Thyroid gland (tissue), 4 donors: ENCODE measurements around the gene KLF18.

Experiments used
- POLR2A ChIP-seq, 2 donors: fragments of 450-650 bp; IDR thresholded peaks; one replicate each; pipeline ENCODE4 v1.6.1; 2017; ENCODE audit warnings: antibody characterized with exemption in 2 of 2, mild to moderate bottlenecking in 2 of 2, moderate library complexity in 1 of 2
- TF ChIP-seq, protein P1 (sequence below), 6 experiments: fragments of 200-600 bp in 3 of 6; fragments of 450-650 bp in 3 of 6; sonication (generic) in 3 of 6; IDR thresholded peaks; one replicate each; pipeline ENCODE4 v1.5.1; 2016 to 2019; ENCODE audit warnings: antibody characterized with exemption in 6 of 6, mild to moderate bottlenecking in 2 of 6, inconsistent platforms in 1 of 6, moderate library complexity in 1 of 6

DNA sequence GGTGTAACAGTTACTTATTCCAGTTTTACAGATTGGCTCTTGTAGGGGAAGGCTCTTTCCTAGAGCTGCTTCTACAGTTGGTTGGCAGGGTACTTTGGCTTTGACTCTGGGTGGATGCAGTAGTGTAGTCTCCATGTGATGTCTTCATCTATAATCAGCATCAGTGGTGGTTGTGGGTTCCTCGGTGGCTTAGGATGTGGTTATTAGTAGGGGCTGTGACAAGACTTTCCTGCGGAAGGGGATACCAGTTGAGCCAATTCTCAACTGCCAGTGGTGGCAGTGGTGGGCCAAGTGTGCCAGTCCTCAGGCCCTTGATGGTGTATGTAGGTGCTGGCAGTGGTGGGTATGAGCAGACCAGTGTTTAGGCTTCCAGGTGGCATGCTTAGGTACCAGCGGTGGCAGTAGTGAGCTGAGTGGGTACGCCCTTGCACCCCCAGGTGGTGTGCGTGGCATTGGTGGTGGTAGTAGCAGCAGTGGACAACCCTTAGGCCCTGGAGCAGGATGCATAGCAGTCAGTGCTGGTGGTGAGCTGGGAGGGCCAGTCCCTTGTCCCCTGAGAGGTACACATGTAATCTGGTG, 27.2 kb upstream of the KLF18 start:
- TF ChIP-seq, protein P1, sequence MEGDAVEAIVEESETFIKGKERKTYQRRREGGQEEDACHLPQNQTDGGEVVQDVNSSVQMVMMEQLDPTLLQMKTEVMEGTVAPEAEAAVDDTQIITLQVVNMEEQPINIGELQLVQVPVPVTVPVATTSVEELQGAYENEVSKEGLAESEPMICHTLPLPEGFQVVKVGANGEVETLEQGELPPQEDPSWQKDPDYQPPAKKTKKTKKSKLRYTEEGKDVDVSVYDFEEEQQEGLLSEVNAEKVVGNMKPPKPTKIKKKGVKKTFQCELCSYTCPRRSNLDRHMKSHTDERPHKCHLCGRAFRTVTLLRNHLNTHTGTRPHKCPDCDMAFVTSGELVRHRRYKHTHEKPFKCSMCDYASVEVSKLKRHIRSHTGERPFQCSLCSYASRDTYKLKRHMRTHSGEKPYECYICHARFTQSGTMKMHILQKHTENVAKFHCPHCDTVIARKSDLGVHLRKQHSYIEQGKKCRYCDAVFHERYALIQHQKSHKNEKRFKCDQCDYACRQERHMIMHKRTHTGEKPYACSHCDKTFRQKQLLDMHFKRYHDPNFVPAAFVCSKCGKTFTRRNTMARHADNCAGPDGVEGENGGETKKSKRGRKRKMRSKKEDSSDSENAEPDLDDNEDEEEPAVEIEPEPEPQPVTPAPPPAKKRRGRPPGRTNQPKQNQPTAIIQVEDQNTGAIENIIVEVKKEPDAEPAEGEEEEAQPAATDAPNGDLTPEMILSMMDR (IDR thresholded peaks at IDR 0.05) = no peak
- TF ChIP-seq POLR2A (IDR thresholded peaks at IDR 0.05) = no peak
